Endothelial cell of hepatic sinusoid (primary cell): ENCODE measurements around the gene ANKRD9.

Experiments used
- in situ Hi-C: cut with HindIII; loops from 2 replicates; pipeline ENCODE4 v1.10.0; 2017; ENCODE audit warnings: low sequenced_read_pairs

The ANKRD9 gene

DNA sequence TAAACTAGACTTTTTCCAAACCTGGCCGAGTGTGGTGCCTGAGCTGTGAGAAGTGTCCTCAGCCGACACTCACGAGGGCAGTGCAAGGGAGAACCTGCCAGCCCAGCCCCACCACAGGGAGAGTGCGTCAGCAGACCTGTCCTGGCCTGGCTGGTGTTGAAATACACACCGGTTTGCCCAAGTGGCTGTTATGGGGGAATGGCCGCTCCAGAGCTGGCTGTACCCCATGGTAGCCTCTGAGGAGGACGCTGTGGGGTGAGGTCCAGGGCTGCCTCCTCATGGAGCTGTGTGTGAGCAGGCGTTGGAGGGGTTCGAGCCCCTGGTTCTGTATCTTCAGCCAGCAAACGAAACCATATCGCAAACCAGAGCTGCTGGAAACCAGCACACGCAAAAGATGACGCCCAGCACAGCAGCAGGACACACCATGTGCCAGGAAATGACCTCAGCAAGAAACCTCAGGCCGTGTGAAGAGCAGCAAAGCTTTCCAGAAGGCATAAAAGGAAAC is 9.4 kb downstream of the ANKRD9 start:
- in situ Hi-C loops = no loop called here

DNA sequence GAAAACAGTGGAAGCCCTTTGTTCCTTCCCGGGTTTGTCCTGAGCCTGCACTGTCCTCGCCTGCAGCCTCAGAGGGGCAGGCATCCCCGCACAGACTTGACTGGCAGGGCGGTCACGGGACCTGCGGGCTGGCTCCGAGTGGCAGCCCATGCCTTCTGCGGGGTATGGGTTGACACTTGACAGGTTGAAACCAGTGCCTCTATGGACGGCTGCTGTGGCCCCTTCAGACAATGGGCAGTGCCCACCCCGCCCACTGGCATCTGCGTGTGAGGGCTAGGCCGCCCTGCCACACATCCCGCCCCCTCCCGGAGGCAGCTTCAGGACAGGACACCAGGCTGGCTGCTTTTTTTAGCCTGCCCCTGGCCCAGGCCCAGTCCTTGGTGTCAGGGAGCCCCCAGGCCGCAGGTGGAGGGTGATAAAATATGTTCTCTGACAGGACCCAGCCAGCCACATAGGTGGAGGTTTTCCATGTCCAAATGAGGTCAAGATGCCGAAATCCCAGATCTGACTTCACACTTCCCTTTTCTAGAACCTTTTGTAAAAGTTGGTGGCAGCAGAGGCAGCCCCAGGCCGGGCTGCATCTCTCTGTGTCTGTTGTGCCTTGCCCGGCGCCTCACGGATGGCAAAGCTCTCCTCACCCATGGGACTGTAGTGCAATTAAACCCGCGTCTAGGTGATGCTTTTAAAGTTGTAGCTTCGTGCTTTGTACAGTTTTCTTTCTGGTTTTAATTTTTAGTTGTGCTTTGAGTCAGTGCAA is 10.0 kb downstream of the ANKRD9 start:
- in situ Hi-C loops = no loop called here

DNA sequence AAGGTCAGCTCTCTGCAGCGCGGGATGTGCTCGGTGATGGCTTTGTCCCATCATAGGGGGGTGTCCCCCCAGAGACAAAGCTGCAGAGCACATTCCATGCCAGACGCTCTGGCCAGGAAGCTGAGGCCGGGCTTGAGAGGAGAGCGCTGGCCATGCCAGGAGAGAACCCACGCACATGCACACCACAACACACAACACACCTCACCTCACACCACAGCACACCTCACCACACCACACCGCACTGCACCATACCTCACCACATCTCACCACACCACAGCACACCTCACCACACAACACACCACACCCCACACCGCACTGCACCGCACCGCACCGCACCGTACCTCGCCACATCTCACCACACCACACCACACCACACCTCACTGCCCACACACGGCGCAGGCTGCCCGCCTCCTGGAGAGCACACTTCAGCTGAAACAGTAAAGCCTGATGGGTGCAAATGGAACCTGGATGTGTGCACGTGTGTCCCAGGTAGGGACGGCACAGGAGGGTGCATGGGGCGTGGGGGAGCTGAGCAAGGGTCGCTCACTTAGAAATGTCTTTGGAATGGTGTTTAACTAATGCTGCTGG is 10.8 kb downstream of the ANKRD9 start:
- in situ Hi-C loops = no loop called here

DNA sequence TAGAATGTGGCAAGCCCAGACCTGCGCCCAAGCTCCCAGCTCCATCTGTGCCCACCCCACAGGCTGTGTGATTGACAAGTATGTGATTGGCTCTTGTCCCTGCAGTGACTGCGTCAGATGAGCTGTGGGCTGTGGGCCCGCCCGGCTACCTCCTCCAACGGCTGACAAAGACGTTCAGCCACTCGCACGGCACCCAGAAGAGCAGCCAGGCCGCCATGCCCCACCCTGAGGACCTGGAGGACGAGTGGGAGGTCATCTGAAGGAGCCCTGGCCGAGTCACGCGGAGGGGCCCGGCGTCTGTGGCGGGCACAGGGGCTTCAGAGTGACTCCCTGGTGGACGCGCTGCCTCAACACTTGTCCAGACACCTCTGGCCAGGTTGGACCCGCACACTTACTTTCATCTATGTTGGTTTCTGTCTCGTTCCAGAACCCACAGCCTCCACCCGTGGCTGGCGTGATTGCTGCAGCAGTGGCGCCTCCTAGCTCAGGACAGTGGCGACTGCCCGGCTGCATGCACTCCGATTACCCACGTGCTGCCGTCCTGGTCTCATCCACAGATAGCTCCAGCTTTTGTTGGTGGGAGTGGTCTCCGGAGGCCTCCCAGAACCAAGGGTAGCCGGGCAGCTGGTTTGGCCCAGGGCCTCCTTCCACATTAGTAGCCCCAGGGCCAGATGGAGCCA is 11.4 kb downstream of the ANKRD9 start:
- in situ Hi-C loops = no loop called here

DNA sequence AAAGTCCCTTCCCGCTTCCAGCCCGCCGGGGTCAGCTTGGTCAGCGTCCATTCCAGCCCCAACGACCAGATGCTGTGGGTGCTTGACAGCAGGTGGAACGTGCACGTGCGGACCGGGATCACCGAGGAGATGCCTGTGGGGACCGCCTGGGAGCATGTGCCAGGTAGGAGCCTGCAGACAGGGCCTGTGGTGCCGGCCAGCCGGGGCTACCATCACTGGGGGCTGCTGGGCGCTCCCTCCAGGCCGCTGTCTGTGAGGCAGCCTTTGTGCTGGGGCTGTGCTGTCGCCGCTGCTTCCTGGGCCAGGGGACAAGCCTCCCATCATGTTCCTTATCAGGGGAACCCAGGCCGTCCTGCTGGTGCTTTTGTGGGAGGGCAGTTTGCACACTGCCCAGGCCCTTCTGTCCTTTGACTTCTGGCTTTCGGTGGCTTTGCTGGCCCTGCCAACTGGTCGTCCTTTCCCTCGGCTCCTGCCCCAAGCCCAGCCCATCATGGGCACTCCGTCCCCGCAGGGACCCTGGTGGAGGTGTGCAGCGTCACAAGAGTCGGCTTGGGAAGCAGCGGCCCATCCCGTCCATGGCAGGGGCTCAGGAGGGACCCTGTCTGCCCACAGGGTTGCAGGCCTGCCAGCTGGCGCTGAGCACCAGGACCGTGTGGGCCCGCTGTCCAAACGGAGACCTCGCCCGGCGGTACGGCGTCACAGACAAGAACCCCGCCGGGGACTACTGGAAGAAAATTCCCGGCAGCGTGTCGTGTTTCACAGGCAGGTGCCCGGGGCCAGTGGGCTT is 12.4 kb downstream of the ANKRD9 start:
- in situ Hi-C loops = no loop called here

DNA sequence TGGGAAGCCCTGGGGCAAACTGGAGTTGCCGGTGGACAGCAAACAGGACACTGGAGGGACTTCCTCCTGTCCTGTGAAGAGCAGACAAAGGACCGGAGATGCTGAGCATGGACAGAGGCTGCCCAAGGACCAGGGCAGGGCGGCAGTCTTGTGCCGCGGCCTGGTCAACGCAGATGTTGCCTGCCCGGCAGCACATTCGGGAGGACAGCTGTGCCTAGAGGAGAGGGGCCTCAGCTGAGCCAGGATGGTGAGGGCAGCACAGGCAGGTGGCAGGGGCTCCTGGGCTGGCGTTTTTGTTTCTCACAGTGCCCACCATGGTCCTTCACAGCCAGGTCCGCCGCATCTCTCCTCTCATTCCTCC is 13.3 kb downstream of the ANKRD9 start:
- in situ Hi-C loops = no loop called here

DNA sequence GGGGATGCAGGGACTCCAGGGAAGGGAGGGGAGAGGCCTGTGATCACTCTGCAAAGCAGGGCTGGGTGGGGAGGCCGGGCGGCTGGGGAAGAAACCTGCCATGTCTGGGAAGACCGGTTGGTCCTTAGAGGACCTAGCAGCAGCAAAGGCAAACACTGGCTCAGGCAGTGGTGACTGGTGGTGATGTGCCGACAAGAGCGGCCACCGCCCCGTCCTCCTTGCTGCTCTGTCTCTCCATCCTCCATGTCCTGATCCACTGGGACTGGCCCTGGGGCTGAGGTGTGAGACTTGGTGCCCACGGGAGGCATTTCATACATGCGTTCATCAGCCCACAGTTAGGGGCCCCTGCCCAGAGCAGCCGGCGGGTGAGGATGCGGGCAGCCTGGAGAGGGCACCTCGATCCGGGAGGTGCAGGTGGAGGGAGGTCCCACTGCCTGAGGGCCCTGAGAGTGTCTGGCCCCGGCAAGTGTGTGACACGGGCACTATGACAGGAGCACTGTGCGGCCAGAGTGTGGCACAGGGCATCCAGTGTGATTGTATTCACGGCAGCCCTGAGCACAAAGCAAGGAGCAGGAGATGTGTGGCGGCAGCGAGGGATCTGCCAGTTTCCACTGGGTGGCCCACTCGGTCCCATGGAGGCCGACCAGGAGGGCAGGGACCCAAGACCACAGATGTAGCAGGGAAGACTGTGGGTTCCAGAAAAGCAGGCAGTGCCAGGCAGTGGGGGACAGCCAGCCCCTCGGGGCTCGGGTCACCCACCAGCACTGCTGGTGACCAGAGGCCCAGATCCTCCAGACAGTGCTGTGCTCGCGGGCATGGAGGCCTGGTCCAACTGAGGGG is 13.9 kb downstream of the ANKRD9 start:
- in situ Hi-C loops = no loop called here

DNA sequence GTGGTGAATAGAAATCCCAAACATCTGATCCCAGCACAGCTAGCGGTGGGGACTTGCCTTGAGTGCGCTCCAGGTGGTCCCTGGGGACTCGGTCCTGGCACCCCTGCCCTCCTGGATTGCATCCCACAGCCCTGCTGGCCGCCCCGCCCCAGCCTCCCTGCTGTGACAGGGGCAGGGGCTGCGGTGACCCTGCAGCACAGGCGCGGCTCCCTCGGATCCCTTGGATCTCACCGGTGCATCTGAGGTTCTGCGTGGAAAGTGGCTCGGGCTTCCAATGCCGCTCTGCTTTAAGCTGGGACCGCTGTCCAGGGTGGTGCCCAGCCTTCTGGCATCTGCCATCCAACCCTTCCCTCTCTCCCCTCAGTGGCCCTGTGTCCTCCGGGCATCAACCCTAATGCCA is 16.0 kb downstream of the ANKRD9 start:
- in situ Hi-C loops = no loop called here

DNA sequence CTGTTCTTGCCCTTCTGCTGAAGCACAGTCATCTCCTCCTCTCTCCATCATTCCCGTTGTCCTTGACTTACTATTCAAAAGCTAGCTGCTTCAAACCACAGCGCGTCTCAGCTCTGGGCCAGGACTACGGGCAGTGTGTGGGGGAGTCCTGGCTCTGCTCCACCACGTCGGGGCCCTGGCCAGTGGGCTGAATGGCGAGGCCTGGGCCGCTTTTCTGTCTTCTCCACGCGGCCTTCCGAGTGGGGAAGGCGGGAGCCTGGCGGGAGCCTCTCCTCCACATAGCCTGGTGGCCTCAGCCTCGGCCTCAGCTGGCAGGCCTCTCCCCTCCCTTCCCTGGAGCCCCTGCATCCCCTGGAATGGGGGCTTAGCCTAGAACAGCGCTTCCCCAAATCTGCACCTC is 16.5 kb downstream of the ANKRD9 start:
- in situ Hi-C loops = no loop called here

DNA sequence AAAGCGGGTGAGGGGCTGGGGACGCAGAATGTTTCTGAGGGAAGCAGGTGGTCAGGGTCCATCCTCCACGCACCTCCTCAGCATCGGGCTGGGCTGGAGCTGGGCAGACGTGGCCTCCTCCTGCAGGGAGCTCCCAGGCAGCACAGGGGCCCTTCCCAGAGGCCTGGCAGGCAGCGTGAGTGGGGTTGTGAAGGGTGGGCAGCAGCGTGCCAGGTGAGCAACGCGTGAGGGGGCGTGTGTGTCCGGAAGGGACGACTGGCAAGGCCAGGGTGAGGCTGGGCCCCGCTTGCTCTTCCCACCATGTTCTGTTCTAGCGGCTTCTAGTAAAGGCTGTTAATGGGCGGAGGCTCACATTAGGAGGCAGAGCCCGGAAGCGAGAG is 17.1 kb downstream of the ANKRD9 start:
- in situ Hi-C loops = no loop called here

DNA sequence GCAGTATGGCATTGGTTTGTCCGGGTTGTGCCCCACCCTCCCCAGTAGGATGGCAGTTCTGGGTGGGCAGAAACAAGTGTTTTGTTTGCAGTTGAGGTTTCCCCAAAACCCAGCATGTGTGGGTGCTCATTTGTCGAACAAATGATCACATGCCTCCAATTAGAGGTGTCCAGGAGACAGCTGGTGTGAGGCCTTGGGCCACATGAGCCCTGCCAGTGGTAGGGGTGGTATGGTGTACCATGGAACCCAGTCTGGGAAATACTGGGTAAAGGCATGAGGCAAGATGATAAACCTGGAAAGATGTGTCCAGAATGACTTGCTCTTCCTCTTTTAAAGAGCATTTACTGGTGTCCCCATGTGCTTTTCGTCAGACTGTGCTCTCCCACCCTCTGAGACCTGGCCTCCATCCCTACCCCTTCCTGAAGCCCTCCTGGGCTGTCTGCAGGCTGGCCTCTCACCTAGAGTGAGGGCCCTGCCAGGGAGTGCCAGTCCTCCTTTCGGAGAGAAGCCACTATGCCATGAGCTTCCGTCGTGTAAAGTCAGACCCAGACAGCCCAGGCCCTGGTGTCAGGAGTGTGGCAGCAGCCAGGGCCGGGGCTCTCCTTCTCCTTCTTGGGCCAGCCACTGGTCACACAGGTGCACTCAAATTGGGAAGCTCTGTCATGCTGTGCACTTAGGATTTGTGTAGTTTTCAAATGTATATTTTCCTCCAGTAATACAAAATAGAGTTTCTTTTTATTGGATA is 17.6 kb downstream of the ANKRD9 start:
- in situ Hi-C loops = no loop called here

DNA sequence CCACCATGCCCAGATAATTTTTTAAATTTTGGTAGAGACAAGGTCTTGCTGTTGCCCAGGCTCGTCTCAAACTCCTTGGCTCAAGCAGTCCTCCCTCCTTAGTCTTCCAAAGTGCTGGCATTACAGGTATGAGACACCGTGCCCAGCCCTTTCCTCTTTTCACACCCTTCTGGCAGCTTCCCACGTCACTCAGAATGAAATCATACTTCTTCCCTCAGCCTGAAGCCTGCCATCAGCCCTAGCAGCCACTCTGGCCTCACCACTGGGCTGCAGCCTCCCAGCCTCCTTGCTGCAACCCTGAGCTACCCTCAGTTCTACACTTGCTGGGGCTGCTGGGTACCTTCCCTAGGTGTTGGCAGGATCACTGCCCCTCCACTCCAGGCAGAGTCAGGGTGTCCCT is 18.2 kb downstream of the ANKRD9 start:
- in situ Hi-C loops = no loop called here

DNA sequence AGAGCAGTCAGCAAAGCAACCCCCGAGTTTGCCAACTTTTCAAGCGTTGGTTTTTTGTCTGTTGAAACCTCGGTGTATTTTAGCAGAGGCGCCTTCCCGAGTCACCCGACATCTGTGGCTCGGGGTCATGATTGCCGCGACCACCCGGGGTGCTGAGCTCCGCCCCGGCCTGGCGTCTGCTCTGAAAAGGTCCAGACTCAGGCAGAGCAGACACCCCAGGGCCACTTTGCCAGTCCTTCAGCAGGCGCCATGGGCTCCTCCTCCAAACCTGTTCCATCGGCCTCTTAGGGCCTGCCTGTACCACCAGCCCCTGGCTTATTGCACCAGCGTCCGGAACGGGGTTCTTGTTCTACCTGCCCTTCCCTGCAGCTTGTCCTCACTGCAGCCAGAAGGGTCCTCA is 19.1 kb downstream of the ANKRD9 start:
- in situ Hi-C loops = no loop called here

DNA sequence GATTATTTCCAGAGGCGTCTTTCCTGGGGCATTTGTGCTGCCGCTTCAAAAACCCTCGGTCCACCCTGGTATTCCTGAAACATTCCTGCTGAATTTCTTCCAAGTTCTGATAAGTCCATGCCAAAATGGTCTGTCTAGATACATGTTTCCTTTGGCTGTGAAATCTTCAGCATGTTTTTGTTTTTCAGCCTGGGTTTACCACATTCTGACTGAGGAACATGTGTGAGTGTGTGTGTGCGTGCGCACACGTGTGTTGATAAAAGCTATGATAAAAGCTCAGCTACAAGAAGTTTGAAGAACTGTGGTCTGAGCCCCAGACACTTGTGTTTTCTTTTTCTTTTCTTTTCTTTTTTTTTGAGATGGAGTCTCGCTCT is 22.4 kb downstream of the ANKRD9 start:
- in situ Hi-C loops = no loop called here

DNA sequence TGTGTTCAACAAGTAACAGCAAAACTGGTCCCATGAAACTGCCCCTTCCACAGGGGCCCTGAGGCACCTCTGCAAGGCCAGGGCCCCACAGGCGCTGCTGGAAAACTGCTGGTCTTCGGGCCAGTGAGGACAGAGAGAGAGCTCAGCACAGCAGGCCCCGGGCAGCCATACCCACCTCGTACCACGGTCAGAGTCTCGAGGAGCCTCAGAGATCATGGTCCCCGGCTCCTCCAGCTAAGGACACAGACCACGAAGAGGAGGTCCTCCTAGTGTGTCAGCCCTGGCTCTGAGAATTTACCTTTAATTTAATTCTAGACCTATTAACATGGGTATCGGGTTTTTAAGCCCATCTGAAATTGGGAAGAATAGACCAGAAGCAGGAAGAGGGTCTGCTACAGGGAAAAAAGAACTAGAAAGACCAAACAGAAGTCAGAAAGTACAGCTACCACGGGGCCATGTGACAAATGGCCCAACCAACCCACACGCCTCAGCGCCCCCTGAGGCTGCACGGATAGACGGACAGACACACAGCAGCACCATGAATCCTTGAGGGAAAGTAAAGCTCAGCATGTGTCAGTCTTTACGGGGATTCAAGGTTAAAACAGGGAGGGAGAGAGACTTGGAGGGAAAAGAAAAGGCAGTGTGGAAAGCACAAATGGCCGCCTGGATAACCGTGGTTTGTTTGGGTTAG is 22.9 kb downstream of the ANKRD9 start:
- in situ Hi-C loops = no loop called here

DNA sequence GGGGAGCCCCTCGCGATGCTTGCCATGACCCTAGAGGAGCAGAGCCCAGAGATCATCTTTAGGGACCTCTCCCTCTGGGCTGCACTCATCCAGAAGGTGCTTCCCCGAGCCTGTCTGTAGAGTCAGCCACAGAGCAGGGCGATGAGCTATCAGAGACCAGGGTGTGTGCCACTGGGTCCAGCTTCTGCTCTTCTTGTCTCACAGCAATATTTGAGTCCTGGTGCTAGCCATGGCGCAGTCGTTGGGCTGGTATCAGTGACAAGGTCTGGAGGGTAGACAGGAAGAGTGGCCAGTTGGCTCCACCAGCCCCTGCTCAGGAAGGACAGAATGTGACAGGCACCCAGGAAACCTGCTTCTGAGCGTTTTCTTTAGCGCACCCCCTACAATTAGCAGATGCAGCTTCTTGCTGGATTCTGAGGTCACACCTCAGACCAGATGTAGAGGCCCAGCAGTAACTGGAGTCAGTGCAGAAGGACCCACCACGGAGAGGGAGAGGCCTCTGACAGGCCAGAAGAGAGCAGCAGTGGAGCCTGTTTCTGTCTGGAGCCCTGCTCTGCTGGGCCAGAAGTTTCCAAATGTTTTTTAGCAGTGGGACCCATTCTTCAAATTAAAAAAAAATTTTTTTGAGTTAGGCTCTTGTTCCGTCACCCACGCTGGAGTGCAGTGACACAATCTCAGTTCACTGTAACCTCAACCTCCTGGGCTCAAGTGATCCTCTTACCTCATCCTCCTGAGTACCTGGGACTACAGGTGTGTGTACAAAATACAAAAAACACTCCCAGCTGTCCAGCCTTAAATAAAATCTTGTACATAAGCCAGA is 23.7 kb downstream of the ANKRD9 start:
- in situ Hi-C loops = no loop called here

DNA sequence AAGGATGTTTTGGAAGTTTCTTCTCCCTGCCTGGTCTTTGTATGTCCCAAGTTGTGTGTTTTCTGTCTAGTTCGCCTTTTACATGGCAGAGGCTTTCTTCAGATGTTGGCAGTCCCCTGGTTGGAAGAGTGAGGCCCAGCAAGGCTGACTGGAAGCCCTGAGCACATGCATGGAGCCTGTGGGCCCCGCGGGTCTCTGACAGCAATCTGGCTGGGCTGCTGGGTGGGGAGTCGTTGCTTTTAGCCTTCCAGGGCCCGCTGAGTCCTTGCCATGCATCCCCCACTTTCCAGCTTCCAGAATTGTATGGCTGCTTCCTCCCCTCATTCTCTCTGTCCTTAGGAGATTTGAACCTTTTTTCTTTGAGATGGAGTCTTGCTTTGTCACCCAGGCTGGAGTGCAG is 25.3 kb downstream of the ANKRD9 start:
- in situ Hi-C loops = no loop called here

DNA sequence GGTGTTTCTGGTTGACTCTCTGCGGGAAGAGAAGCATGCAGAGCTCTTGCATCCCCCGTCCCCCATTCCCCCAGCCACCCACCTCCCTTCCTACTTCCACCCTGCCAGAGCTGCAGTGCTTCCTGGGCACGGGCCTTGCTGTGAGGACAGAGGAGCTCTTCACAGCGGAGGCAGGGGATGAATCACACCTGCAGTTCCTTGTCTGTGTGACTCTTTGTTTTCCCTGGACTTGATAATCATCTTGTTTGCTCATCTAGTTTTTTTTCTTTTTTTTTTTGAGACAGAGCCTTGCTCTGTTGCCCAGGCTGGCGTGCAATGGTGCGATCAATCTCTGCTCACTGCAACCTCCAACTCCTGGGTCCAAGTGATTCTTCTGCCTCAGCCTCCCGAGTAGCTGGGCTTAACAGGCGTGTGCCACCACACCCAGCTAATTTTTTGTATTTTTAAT is 27.8 kb downstream of the ANKRD9 start:
- in situ Hi-C loops = no loop called here
